GM18511 (cell line): Measurements from ENCODE around the gene RANGAP1.
"Not testable (repeated sequence)": the region's sequence is repeated elsewhere in the genome, so short reads cannot be mapped to it uniquely, and the experiment has no call there.

Experiments used
- ATAC-seq: cut with Tn5 transposase; IDR thresholded peaks from one replicate; pipeline ENCODE4 v1.9.1; 2021; ENCODE audit warnings: mild to moderate bottlenecking, moderate library complexity; ENCODE audit not compliant: unreplicated experiment

Gene RANGAP1

GRCh38 chr22:41261541-41262249 lies 24.3 kb downstream of the RANGAP1 start:
- no peak for ATAC-seq

- no peak for ATAC-seq
These were observed 25.1 kb downstream of the RANGAP1 start for GRCh38 chr22:41260871-41261270.

- not testable (repeated sequence) for ATAC-seq
These were observed 26.2 kb downstream of the RANGAP1 start for GRCh38 chr22:41259756-41260155.

GRCh38 chr22:41257696-41258095 lies 28.3 kb downstream of the RANGAP1 start:
- ATAC-seq: no peak

GRCh38 chr22:41256254-41257253 lies 29.4 kb downstream of the RANGAP1 start:
- ATAC-seq: no peak

- no peak for ATAC-seq
These were observed 31.8 kb downstream of the RANGAP1 start for GRCh38 chr22:41254230-41254629.

GRCh38 chr22:41252365-41252764 lies 33.6 kb downstream of the RANGAP1 start:
- ATAC-seq: no peak

GRCh38 chr22:41250127-41250526 lies 35.9 kb downstream of the RANGAP1 start:
- no peak for ATAC-seq

- ATAC-seq: no peak
These were observed 36.5 kb downstream of the RANGAP1 start for GRCh38 chr22:41249442-41249841.

- no peak for ATAC-seq
These were observed 37.2 kb downstream of the RANGAP1 start for GRCh38 chr22:41248758-41249157.

- ATAC-seq: no peak
These were observed 37.7 kb downstream of the RANGAP1 start for GRCh38 chr22:41248314-41248713.

- no peak for ATAC-seq
These were observed 38.3 kb downstream of the RANGAP1 start for GRCh38 chr22:41247703-41248102.

GRCh38 chr22:41245917-41246499 lies 40.0 kb downstream of the RANGAP1 start:
- no peak for ATAC-seq

- no peak for ATAC-seq
These were observed 42.6 kb downstream of the RANGAP1 start for GRCh38 chr22:41243361-41243760.

- ATAC-seq: no peak
These were observed 43.4 kb downstream of the RANGAP1 start for GRCh38 chr22:41242396-41243117.

- ATAC-seq: no peak
These were observed 44.8 kb downstream of the RANGAP1 start for GRCh38 chr22:41241133-41241676.

- no peak for ATAC-seq
These were observed 45.4 kb downstream of the RANGAP1 start, which contains the start of gene CHADL for GRCh38 chr22:41240377-41241132. Gene CHADL, minus strand, starts transcription at chr22:41240931. Its CDS starts 50 bp downstream, at chr22:41240881.

- ATAC-seq: no peak
These were observed 46.4 kb downstream of the RANGAP1 start for GRCh38 chr22:41239443-41240128.
